Neuronal stem cell (in vitro differentiated cells): Measurements from ENCODE around the gene CYTH1.

Source experiments
- DNase-seq: peaks from one replicate; pipeline ENCODE4 v3.0.0-alpha.2; 2013; ENCODE audit warnings: low spot score
- H2AFZ ChIP-seq: one replicate; pipeline ENCODE4 v1.6.1; 2013; ENCODE audit warnings: mild to moderate bottlenecking, low read length, inconsistent platforms
- H2AK5ac ChIP-seq: 2 replicates; pipeline ENCODE4 v1.6.1; 2013; ENCODE audit warnings: low read depth, mild to moderate bottlenecking, inconsistent platforms, low read length, moderate library complexity, mixed read lengths
- H2BK120ac ChIP-seq: 2 replicates; pipeline ENCODE4 v1.6.1; 2013; ENCODE audit warnings: low read depth, mild to moderate bottlenecking, inconsistent platforms, low read length, moderate library complexity, mixed read lengths
- H2BK12ac ChIP-seq: one replicate; pipeline ENCODE4 v1.6.1; 2013; ENCODE audit warnings: low read length, inconsistent platforms
- H2BK15ac ChIP-seq: 2 replicates; pipeline ENCODE4 v1.6.1; 2013; ENCODE audit warnings: mild to moderate bottlenecking, low read length, inconsistent platforms, mixed read lengths
- H2BK5ac ChIP-seq: one replicate; pipeline ENCODE4 v1.6.1; 2013; ENCODE audit warnings: inconsistent platforms, mild to moderate bottlenecking, low read length, moderate library complexity
- H3K14ac ChIP-seq: one replicate; pipeline ENCODE4 v1.6.1; 2013; ENCODE audit warnings: low read length, inconsistent platforms
- H3K18ac ChIP-seq: 2 replicates; pipeline ENCODE4 v1.6.1; 2013; ENCODE audit warnings: low read length, inconsistent platforms
- H3K23ac ChIP-seq: 2 replicates; pipeline ENCODE4 v1.6.1; 2013; ENCODE audit warnings: low read depth, mild to moderate bottlenecking, mixed read lengths, low read length, inconsistent platforms; ENCODE audit not compliant: poor library complexity
- H3K27ac ChIP-seq: replicated peaks from 3 replicates; pipeline ENCODE4 v1.5.1; 2013; ENCODE audit warnings: low read length, inconsistent platforms
- H3K27me3 ChIP-seq, 3 experiments: 2 replicates each; pipeline ENCODE4 v1.6.1; 2013; ENCODE audit warnings: low read length in 3 of 3, mild to moderate bottlenecking in 2 of 3, inconsistent platforms in 1 of 3, low read depth in 1 of 3, mixed read lengths in 1 of 3, moderate library complexity in 1 of 3; ENCODE audit not compliant: control insufficient read depth in 3 of 3, insufficient read depth in 3 of 3
- H3K36me3 ChIP-seq, 2 donors: replicated peaks in 1 of 2; 2 replicates each; pipeline ENCODE4 v1.6.1; 2013; ENCODE audit warnings: low read length in 2 of 2; ENCODE audit not compliant: control insufficient read depth in 2 of 2, insufficient read depth in 2 of 2
- H3K4ac ChIP-seq: 2 replicates; pipeline ENCODE4 v1.6.1; 2013; ENCODE audit warnings: inconsistent platforms, mild to moderate bottlenecking, low read length, moderate library complexity
- H3K4me1 ChIP-seq, 2 donors: 1 replicate in 1 of 2; 2 replicates in 1 of 2; pipeline ENCODE4 v1.6.1; 2013; ENCODE audit warnings: low read length in 2 of 2, low read depth in 1 of 2; ENCODE audit not compliant: control insufficient read depth in 2 of 2, insufficient read depth in 1 of 2
- H3K4me2 ChIP-seq: one replicate; pipeline ENCODE4 v1.6.1; 2013; ENCODE audit warnings: mild to moderate bottlenecking, low read length, inconsistent platforms; ENCODE audit not compliant: insufficient read depth, poor library complexity, severe bottlenecking
- H3K4me3 ChIP-seq, 2 donors: 2 replicates each; pipeline ENCODE4 v1.5.1; 2013; ENCODE audit warnings: low read length in 2 of 2, mild to moderate bottlenecking in 2 of 2, inconsistent platforms in 1 of 2, moderate library complexity in 1 of 2
- H3K79me1 ChIP-seq: one replicate; pipeline ENCODE4 v1.6.1; 2013; ENCODE audit warnings: low read depth, mild to moderate bottlenecking, inconsistent platforms, low read length, moderate library complexity
- H3K9ac ChIP-seq: one replicate; pipeline ENCODE4 v1.6.1; 2013; ENCODE audit warnings: mild to moderate bottlenecking, low read depth, low read length, inconsistent platforms; ENCODE audit not compliant: poor library complexity
- H3K9me3 ChIP-seq, 2 donors: replicated peaks in 1 of 2; 2 replicates each; pipeline versions ENCODE3 to v1.6.1; 2013; ENCODE audit warnings: low read length in 2 of 2, mild to moderate bottlenecking in 2 of 2, inconsistent platforms in 1 of 2, low read depth in 1 of 2, mixed read lengths in 1 of 2, moderate library complexity in 1 of 2; ENCODE audit not compliant: control insufficient read depth in 2 of 2, insufficient read depth in 1 of 2
- H4K8ac ChIP-seq: one replicate; pipeline ENCODE4 v1.6.1; 2013; ENCODE audit warnings: low read depth, mild to moderate bottlenecking, inconsistent platforms, low read length, moderate library complexity
- H4K91ac ChIP-seq: one replicate; pipeline ENCODE4 v1.6.1; 2013; ENCODE audit warnings: low read length, low read depth, mild to moderate bottlenecking, inconsistent platforms; ENCODE audit not compliant: poor library complexity
- WGBS, 2 donors: extraction: QIAGEN DNeasy Blood & Tissue Kit; methylation state at CpG; one replicate each; pipeline ENCODE4 v1.1.7; 2013; ENCODE audit warnings: missing lambda C conversion rate in 2 of 2, mixed read lengths in 1 of 2; ENCODE audit not compliant: insufficient read length in 2 of 2, insufficient replicate concordance in 1 of 2; ENCODE audit errors: extremely low coverage in 2 of 2; 5-methylcytosine and 5-hydroxymethylcytosine counted together

CYTH1 gene

DNA sequence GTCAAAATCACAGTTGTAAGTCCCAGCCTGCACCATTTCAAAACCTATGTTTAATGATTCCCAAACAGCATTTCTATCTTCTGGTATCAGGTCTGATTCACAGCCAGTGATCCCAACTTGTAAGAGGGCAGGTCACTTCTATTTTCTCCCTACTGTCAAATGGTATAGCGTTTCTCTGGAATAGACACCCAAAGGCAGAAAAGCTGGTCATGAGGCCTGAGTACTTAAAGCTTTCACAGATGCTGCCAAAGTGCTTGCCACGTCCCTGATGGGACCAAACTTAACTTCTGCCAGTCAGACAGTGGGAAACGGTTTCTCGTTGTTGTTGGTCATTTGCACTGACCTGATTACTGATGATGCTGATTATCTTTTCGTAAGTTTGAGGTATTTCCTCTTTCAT, 43.4 kb downstream of the CYTH1 start:
- Histone ChIP-seq H2BK15ac (no peak overlapping the region), H3K23ac (no peak overlapping the region), H4K91ac (no peak overlapping the region), H2BK120ac (no peak overlapping the region), H3K4me2 (no peak overlapping the region), H3K79me1 (peaks cover 7% of the 10 kb centered on the region), H3K18ac (no peak overlapping the region), H3K14ac (no peak overlapping the region), H3K4me3 (no peak overlapping the region), H4K8ac (no peak overlapping the region), H3K9me3 (no peaks in the 10 kb centered on the region), H2AFZ (no peak overlapping the region), H2AK5ac (no peak overlapping the region), H2BK12ac (no peak overlapping the region), H3K9ac (no peak overlapping the region), H3K27ac (no peak overlapping the region), H2BK5ac (no peak overlapping the region), H3K4me1 (peaks cover 0 to 6% of the 10 kb centered on the region in 2 donors), H3K27me3 (no peaks in the 10 kb centered on the region), H3K36me3 (peaks cover 2 to 3% of the 10 kb centered on the region in 2 donors), H3K4ac (no peak overlapping the region)
- DNase-seq: no peak
- no CpG with 5 or more reads among the region's 5 CpGs for WGBS, 2 donors

DNA sequence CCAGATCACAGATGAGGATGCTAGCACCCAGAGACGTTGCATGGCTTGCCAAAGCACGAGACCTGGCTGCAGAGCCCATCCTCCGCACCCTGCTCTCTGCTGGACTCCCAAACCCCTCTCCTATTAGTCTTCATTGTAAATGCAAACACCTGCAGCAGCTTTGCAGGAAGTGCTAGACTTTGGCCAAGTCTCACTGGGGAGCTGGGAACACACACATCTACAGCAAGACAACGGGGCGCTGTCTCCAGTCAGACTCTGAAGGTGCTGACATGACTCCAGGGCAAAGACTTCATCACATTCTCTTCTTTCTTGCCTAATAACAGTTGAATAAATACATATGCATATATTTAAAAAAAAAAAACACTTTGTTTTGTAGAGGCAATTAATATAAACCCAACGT, 43.8 kb downstream of the CYTH1 start:
- H3K9me3 ChIP-seq: no peaks in the 10 kb centered on the region
- H3K9ac ChIP-seq: no peak overlapping the region
- H3K23ac ChIP-seq: no peak overlapping the region
- no peak overlapping the region for H2BK5ac ChIP-seq
- H3K18ac ChIP-seq: peak overlapping the region; percentile 62
- H2BK15ac ChIP-seq: no peak overlapping the region
- H3K36me3 ChIP-seq: peaks cover 2 to 3% of the 10 kb centered on the region in 2 donors
- H3K4me2 ChIP-seq: no peak overlapping the region
- H2BK12ac ChIP-seq: no peak overlapping the region
- H3K14ac ChIP-seq: no peak overlapping the region
- peaks cover 0 to 9% of the 10 kb centered on the region in 2 donors for H3K4me1 ChIP-seq
- no peak overlapping the region for H2BK120ac ChIP-seq
- no peak overlapping the region for H4K8ac ChIP-seq
- no peak overlapping the region for H4K91ac ChIP-seq
- no peak overlapping the region for H2AK5ac ChIP-seq
- H3K4me3 ChIP-seq: no peak overlapping the region
- DNase-seq: no peak
- H3K79me1 ChIP-seq: peaks cover 7% of the 10 kb centered on the region
- no CpG with 5 or more reads among the region's 6 CpGs for WGBS, 2 donors
- H3K27ac ChIP-seq: no peak overlapping the region
- H2AFZ ChIP-seq: no peak overlapping the region
- H3K4ac ChIP-seq: no peak overlapping the region
- H3K27me3 ChIP-seq: no peaks in the 10 kb centered on the region

- H2AK5ac ChIP-seq: no peak overlapping the region
- H2AFZ ChIP-seq: no peak overlapping the region
- no peak overlapping the region for H3K9ac ChIP-seq
- H3K4me3 ChIP-seq: no peak overlapping the region
- H4K91ac ChIP-seq: no peak overlapping the region
- no peak overlapping the region for H4K8ac ChIP-seq
- no peak overlapping the region for H3K27ac ChIP-seq
- WGBS, 2 donors: no CpG with 5 or more reads among the region's 2 CpGs
- H3K9me3 ChIP-seq: no peaks in the 10 kb centered on the region
- H3K4me2 ChIP-seq: no peak overlapping the region
- H3K36me3 ChIP-seq: peaks cover 2 to 3% of the 10 kb centered on the region in 2 donors
- no peak overlapping the region for H2BK15ac ChIP-seq
- H2BK12ac ChIP-seq: no peak overlapping the region
- H3K18ac ChIP-seq: no peak overlapping the region
- H2BK120ac ChIP-seq: no peak overlapping the region
- H3K79me1 ChIP-seq: peaks cover 7% of the 10 kb centered on the region
- H3K4me1 ChIP-seq: peaks cover 0 to 9% of the 10 kb centered on the region in 2 donors
- H2BK5ac ChIP-seq: no peak overlapping the region
- DNase-seq: no peak
- H3K23ac ChIP-seq: no peak overlapping the region
- no peaks in the 10 kb centered on the region for H3K27me3 ChIP-seq
- no peak overlapping the region for H3K4ac ChIP-seq
- H3K14ac ChIP-seq: no peak overlapping the region
Measured at GRCh38 chr17:78737332-78737731, 44.7 kb downstream of the CYTH1 start.

DNA sequence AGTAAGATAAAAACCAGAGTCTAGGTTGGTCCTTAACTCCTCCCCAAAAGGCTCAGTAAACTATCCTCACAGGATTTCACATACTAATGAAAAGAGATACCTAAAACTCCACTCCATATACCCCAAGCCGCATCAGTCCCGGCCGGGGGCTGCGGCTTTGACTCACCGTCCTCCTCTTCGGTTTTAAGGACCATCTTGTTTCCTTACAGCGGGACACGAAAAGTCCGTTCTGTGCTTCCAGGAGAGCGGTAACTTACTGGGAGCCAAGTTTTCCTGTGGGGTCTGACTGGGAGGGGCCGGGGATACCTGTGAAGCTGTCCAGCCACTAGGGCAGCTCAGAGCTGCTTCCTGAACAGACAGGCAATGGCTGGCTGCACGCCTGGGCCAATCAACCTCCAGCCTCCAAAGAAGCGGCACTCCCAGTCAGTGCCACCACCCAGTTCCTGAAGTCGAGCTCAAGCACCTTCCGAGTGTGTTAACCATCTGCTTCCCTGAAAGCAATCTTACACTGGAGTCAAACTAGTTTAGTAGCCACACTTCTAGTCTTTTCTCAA, 45.5 kb downstream of the CYTH1 start:
- H3K9me3 ChIP-seq: no peaks in the 10 kb centered on the region
- H3K27ac ChIP-seq: no peak overlapping the region
- H3K79me1 ChIP-seq: peaks cover 4% of the 10 kb centered on the region
- H2BK15ac ChIP-seq: no peak overlapping the region
- no CpG with 5 or more reads among the region's 15 CpGs for WGBS, 2 donors
- no peak overlapping the region for H2AK5ac ChIP-seq
- no peak overlapping the region for H3K23ac ChIP-seq
- H3K9ac ChIP-seq: no peak overlapping the region
- peaks cover 0 to 13% of the 10 kb centered on the region in 2 donors for H3K4me1 ChIP-seq
- DNase-seq: no peak
- no peak overlapping the region for H2AFZ ChIP-seq
- no peaks in the 10 kb centered on the region for H3K27me3 ChIP-seq
- H3K36me3 ChIP-seq: peaks cover 2 to 3% of the 10 kb centered on the region in 2 donors
- H3K4me3 ChIP-seq: no peak overlapping the region
- H2BK12ac ChIP-seq: no peak overlapping the region
- no peak overlapping the region for H4K91ac ChIP-seq
- no peak overlapping the region for H3K4ac ChIP-seq
- H3K4me2 ChIP-seq: no peak overlapping the region
- H4K8ac ChIP-seq: no peak overlapping the region
- H3K14ac ChIP-seq: no peak overlapping the region
- no peak overlapping the region for H2BK5ac ChIP-seq
- no peak overlapping the region for H2BK120ac ChIP-seq
- no peak overlapping the region for H3K18ac ChIP-seq
